K562 (cell line): ENCODE results near the gene HDHD3. TPM values are rescaled to one million over a fixed set of nuclear protein-coding genes. Genes with fewer than 3 reads are reported as not detected.
A peak's percentile ranks its signal among the peaks of the same experiment; 100 is the strongest.

Experiments used
- ARID2 ChIP-seq: fragments of 450-650 bp; IDR thresholded peaks from 2 replicates; pipeline ENCODE4 v1.6.1; 2017; ENCODE audit warnings: antibody characterized with exemption, mild to moderate bottlenecking
- CEBPZ ChIP-seq: fragments of 150-350 bp; IDR thresholded peaks from 2 replicates; pipeline ENCODE4 v1.6.1; 2014; ENCODE audit warnings: low read depth, mild to moderate bottlenecking, low read length, borderline replicate concordance
- GMEB1 ChIP-seq: fragments of 250-450 bp; sonication (Bioruptor Pico); IDR thresholded peaks from 2 replicates; pipeline ENCODE4 v1.4.0; 2020; ENCODE audit warnings: mild to moderate bottlenecking
- GTF2F1 ChIP-seq: IDR thresholded peaks from 2 replicates; pipeline ENCODE4 v1.6.1; 2011; ENCODE audit warnings: low read depth, low read length, improper control_type of control experiment
- KDM1A ChIP-seq, 2 experiments: fragments of 450-650 bp; IDR thresholded peaks; 2 replicates each; pipeline ENCODE4 v1.6.1; 2016; ENCODE audit warnings: mild to moderate bottlenecking in 2 of 2
- KDM5B ChIP-seq: fragments of 200-600 bp; sonication (generic); IDR thresholded peaks from 2 replicates; pipeline ENCODE4 v1.6.1; 2012; ENCODE audit warnings: low read depth, mild to moderate bottlenecking, moderate library complexity, low read length, control low read depth, inconsistent platforms; ENCODE audit not compliant: insufficient replicate concordance
- KLF10 ChIP-seq: fragments of 250-450 bp; sonication (Bioruptor Pico); IDR thresholded peaks from 2 replicates; pipeline ENCODE4 v1.6.1; 2021; ENCODE audit warnings: matching md5 sums
- MECOM ChIP-seq: fragments of 250-450 bp; sonication (Bioruptor Pico); IDR thresholded peaks from 2 replicates; pipeline ENCODE4 v1.8.0; 2022; ENCODE audit warnings: inconsistent platforms
- MED1 ChIP-seq: sonication (generic); formaldehyde crosslinking; IDR thresholded peaks from 2 replicates; pipeline ENCODE4 v1.8.1; 2023; ENCODE audit warnings: missing genetic modification reagents, borderline replicate concordance
- MYC ChIP-seq, 2 experiments: fragments of 250-450 bp in 1 of 2; sonication (Bioruptor Pico) in 1 of 2; IDR thresholded peaks; 2 replicates each; pipeline versions ENCODE4 v1.5.1 to v1.6.1; 2012 to 2021; ENCODE audit warnings: low read depth in 2 of 2, borderline replicate concordance in 1 of 2, improper control_type of control experiment in 1 of 2, low read length in 1 of 2, mild to moderate bottlenecking in 1 of 2, moderate library complexity in 1 of 2
- PHB2 ChIP-seq: fragments of 450-650 bp; IDR thresholded peaks from 2 replicates; pipeline ENCODE4 v1.6.1; 2017; ENCODE audit warnings: low read depth
- RBM14 ChIP-seq: fragments of 200-400 bp; formaldehyde crosslinking; IDR thresholded peaks from 2 replicates; pipeline ENCODE4 v1.6.1; 2018; ENCODE audit warnings: low read depth, mild to moderate bottlenecking, low read length, moderate library complexity, borderline replicate concordance; ENCODE audit not compliant: insufficient read depth
- RBM22 ChIP-seq: fragments of 200-400 bp; formaldehyde crosslinking; IDR thresholded peaks from 2 replicates; pipeline ENCODE4 v1.6.1; 2018; ENCODE audit warnings: low read length, low read depth; ENCODE audit not compliant: poor library complexity, severe bottlenecking
- RFX7 ChIP-seq: fragments of 250-450 bp; sonication (Bioruptor Pico); IDR thresholded peaks from 2 replicates; pipeline ENCODE4 v1.5.1; 2021; ENCODE audit warnings: mild to moderate bottlenecking
- SMAD2 ChIP-seq: fragments of 150-350 bp; IDR thresholded peaks from 2 replicates; pipeline ENCODE4 v1.6.1; 2014; ENCODE audit warnings: low read depth, mild to moderate bottlenecking, low read length
- SRSF3 ChIP-seq: fragments of 200-400 bp; formaldehyde crosslinking; IDR thresholded peaks from 2 replicates; pipeline ENCODE4 v1.6.1; 2016; ENCODE audit warnings: mild to moderate bottlenecking, low read length, moderate library complexity; ENCODE audit not compliant: insufficient read depth
- STAT5B ChIP-seq: fragments of 250-450 bp; sonication (Bioruptor Pico); IDR thresholded peaks from 2 replicates; pipeline ENCODE4 v1.8.0; 2021; ENCODE audit warnings: mild to moderate bottlenecking, inconsistent platforms
- TAF7 ChIP-seq: fragments of 450-650 bp; IDR thresholded peaks from 2 replicates; pipeline ENCODE4 v1.6.1; 2016; ENCODE audit warnings: missing genetic modification characterization, missing compliant biosample characterization
- TEAD2 ChIP-seq: fragments of 450-650 bp; IDR thresholded peaks from 2 replicates; pipeline ENCODE4 v1.6.1; 2016; ENCODE audit warnings: missing genetic modification characterization, control low read depth, missing compliant biosample characterization
- ZNF354B ChIP-seq: fragments of 250-450 bp; sonication (Bioruptor Pico); IDR thresholded peaks from 2 replicates; pipeline ENCODE4 v1.4.0; 2020
- ZNF431 ChIP-seq: sonication (generic); formaldehyde crosslinking; IDR thresholded peaks from 2 replicates; pipeline ENCODE4 v1.8.0; 2022; ENCODE audit warnings: mild to moderate bottlenecking, missing genetic modification reagents
- ZNF561 ChIP-seq: fragments of 450-650 bp; formaldehyde crosslinking; conservative IDR thresholded peaks from 2 replicates; pipeline ENCODE4 v1.4.0; 2020; ENCODE audit warnings: mild to moderate bottlenecking, moderate library complexity
- ZSCAN32 ChIP-seq: fragments of 450-650 bp; formaldehyde crosslinking; IDR thresholded peaks from 2 replicates; pipeline ENCODE4 v1.4.0; 2020; ENCODE audit warnings: mild to moderate bottlenecking, moderate library complexity
- polyA plus RNA-seq, 8 experiments: library from polyadenylated mRNA; depleted of rRNA in 4 of 8; stranded (reverse) in 5 of 8; unstranded in 3 of 8; fragments of >200 nt; fragmentation: Nextera tagmentation in 2 of 8; fragmentation: Illumina TruSeq in 1 of 8; extraction: Ambion mirVana in 2 of 8; extraction: Trizol in 1 of 8; gene quantifications; 2 replicates each; pipeline versions ENCODE4 v1.2.1 to v1.2.3, GENCODE V29; 2011 to 2014; ENCODE audit warnings: inconsistent platforms in 1 of 8, missing spikeins in 1 of 8
- total RNA-seq, 7 experiments: library from RNA; depleted of rRNA in 6 of 7; stranded (reverse); fragments of >200 nt in 6 of 7; fragmentation: Illumina TruSeq in 2 of 7; extraction: Trizol in 2 of 7; gene quantifications; 2 replicates each; pipeline versions ENCODE4 v1.2.1 to v1.2.3, GENCODE V29; 2011 to 2021; ENCODE audit warnings: low replicate concordance in 1 of 7
- TF ChIP-seq, protein P1 (sequence below): fragments of 250-450 bp; sonication (Bioruptor Pico); IDR thresholded peaks from 2 replicates; pipeline ENCODE4 v1.6.1; 2021; ENCODE audit warnings: mild to moderate bottlenecking

Gene HDHD3
- total and polyA plus RNA-seq, 9 of the 15 experiments (the other 6 are each of a cell fraction or from before 2014, with no cell fraction given), result 1.1 to 19.1 (median 10.9) TPM

- TF ChIP-seq MYC (IDR thresholded peaks at IDR 0.05; ENCODE audit: low read depth, low read length) (0 out of 2 replicates have a peak, but pooled peaks have one; percentile 51), MYC (CRISPR knock-in tag; IDR thresholded peaks at IDR 0.05; ENCODE audit: borderline replicate concordance, low read depth) (no peak), STAT5B (CRISPR knock-in tag) (no peak), ZNF561 (CRISPR knock-in tag) (no peak), KLF10 (no peak), MECOM (CRISPR knock-in tag) (no peak), RBM22 (no peak), ZSCAN32 (CRISPR knock-in tag) (no peak), ARID2 (no peak), GMEB1 (CRISPR knock-in tag) (no peak), KDM1A (IDR thresholded peaks at IDR 0.05) (peak; percentile 98 to 99), SRSF3 (no peak), RFX7 (CRISPR knock-in tag) (no peak), TEAD2 (tag) (no peak), SMAD2 (no peak), TAF7 (tag) (no peak), KDM5B (no peak), CEBPZ (no peak), MED1 (no peak), PHB2 (peak; percentile 73; the same call in 1 of the 2 replicates), GTF2F1 (no peak), ZNF354B (no peak), ZNF431 (CRISPR knock-in tag) (no peak), RBM14 (no peak)
- TF ChIP-seq, protein P1, sequence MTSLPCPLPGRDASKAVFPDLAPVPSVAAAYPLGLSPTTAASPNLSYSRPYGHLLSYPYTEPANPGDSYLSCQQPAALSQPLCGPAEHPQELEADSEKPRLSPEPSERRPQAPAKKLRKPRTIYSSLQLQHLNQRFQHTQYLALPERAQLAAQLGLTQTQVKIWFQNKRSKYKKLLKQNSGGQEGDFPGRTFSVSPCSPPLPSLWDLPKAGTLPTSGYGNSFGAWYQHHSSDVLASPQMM (CRISPR knock-in tag), result no peak
Observed at GRCh38 chr9:113368982-113369854, 7.6 kb downstream of the HDHD3 start (continued).
